GM23248 (cell line): ENCODE results near the gene OOSP3. TPM values are rescaled to one million over a fixed set of nuclear protein-coding genes. Genes with fewer than 3 reads are reported as not detected.
"Not testable (repeated sequence)": the region's sequence is repeated elsewhere in the genome, so short reads cannot be mapped to it uniquely, and the experiment has no call there.

Experiments used
- DNase-seq: peaks from one replicate; pipeline ENCODE4 v3.0.0-alpha.2; 2015
- H2AFZ ChIP-seq: fragments of 200-600 bp; sonication (generic); 2 replicates; pipeline ENCODE4 v1.6.1; 2016; ENCODE audit warnings: antibody characterized with exemption
- H3F3A ChIP-seq: fragments of 200-600 bp; sonication (generic); 2 replicates; pipeline ENCODE4 v1.6.1; 2016; ENCODE audit warnings: mild to moderate bottlenecking, antibody characterized with exemption, mixed run types; ENCODE audit not compliant: insufficient read depth
- H3K27ac ChIP-seq: fragments of 200-600 bp; sonication (generic); 2 replicates; pipeline ENCODE4 v1.5.1; 2016; ENCODE audit warnings: mild to moderate bottlenecking
- H3K27me3 ChIP-seq: fragments of 200-600 bp; sonication (generic); replicated peaks from 2 replicates; pipeline ENCODE4 v1.6.1; 2016; ENCODE audit warnings: mild to moderate bottlenecking; ENCODE audit not compliant: insufficient read depth
- H3K36me3 ChIP-seq: fragments of 200-600 bp; sonication (generic); 2 replicates; pipeline ENCODE4 v1.6.1; 2016; ENCODE audit warnings: low read depth, mild to moderate bottlenecking
- H3K4me1 ChIP-seq: fragments of 200-600 bp; sonication (generic); 2 replicates; pipeline ENCODE4 v1.6.1; 2016; ENCODE audit warnings: mild to moderate bottlenecking; ENCODE audit not compliant: insufficient read depth
- H3K4me2 ChIP-seq: fragments of 200-600 bp; sonication (generic); one replicate; pipeline ENCODE4 v1.6.1; 2016; ENCODE audit warnings: mild to moderate bottlenecking; ENCODE audit not compliant: unreplicated experiment
- H3K4me3 ChIP-seq: fragments of 200-600 bp; sonication (generic); 2 replicates; pipeline ENCODE4 v1.5.1; 2016; ENCODE audit warnings: mild to moderate bottlenecking
- H3K79me2 ChIP-seq: fragments of 200-600 bp; sonication (generic); 2 replicates; pipeline ENCODE4 v1.6.1; 2016; ENCODE audit warnings: mild to moderate bottlenecking; ENCODE audit not compliant: insufficient read depth
- H3K9ac ChIP-seq: fragments of 200-600 bp; sonication (generic); 2 replicates; pipeline ENCODE4 v1.6.1; 2016; ENCODE audit warnings: mild to moderate bottlenecking
- H3K9me2 ChIP-seq: fragments of 200-600 bp; sonication (generic); 2 replicates; pipeline ENCODE4 v1.6.1; 2016; ENCODE audit warnings: mixed run types, mild to moderate bottlenecking, moderate library complexity; ENCODE audit not compliant: insufficient read depth
- H3K9me3 ChIP-seq: fragments of 200-600 bp; sonication (generic); one replicate; pipeline ENCODE4 v1.6.1; 2017; ENCODE audit warnings: low read depth
- H4K20me1 ChIP-seq: fragments of 200-600 bp; sonication (generic); 2 replicates; pipeline ENCODE4 v1.6.0; 2016; ENCODE audit not compliant: insufficient read depth
- EZH2 ChIP-seq: fragments of 200-600 bp; sonication (generic); IDR thresholded peaks from 2 replicates; pipeline ENCODE4 v1.6.1; 2018; ENCODE audit warnings: antibody characterized with exemption, mild to moderate bottlenecking; ENCODE audit not compliant: insufficient read depth, poor library complexity, severe bottlenecking
- EZH2phosphoT487 ChIP-seq: fragments of 200-600 bp; sonication (generic); IDR thresholded peaks from 2 replicates; pipeline ENCODE4 v1.6.1; 2018; ENCODE audit warnings: antibody characterized with exemption, moderate library complexity, mild to moderate bottlenecking, low read depth; ENCODE audit not compliant: insufficient read depth
- WGBS, 2 experiments: methylation state at CpG; one replicate each; pipeline ENCODE4 v1.1.6; 2015 to 2017; ENCODE audit warnings: low lambda C conversion rate in 2 of 2, low coverage in 1 of 2; ENCODE audit errors: missing lambda C conversion rate in 2 of 2; 5-methylcytosine and 5-hydroxymethylcytosine counted together
- in situ Hi-C: fragments of 300-500 bp; cut with MboI; formaldehyde crosslinking; loops from 2 replicates; pipeline ENCODE4 v1.15.0; 2020
- polyA plus RNA-seq: library from polyadenylated mRNA; unstranded; fragments of >200 nt; fragmentation: Nextera tagmentation; extraction: Ambion mirVana; gene quantifications from 2 replicates; pipeline ENCODE4 v1.2.1, GENCODE V29; 2016
- total RNA-seq: library from RNA; depleted of rRNA; stranded (reverse); fragments of >200 nt; shearing (Covaris generic); gene quantifications from 2 replicates; pipeline ENCODE4 v1.2.3, GENCODE V29; 2014

Gene OOSP3
- total and polyA plus RNA-seq, 2 experiments from 2014 or later, result not detected

GRCh38 chr11:59900366-59901126, 22.0 kb downstream of the OOSP3 start:
- no peaks in the 10 kb centered on the region for H3K27me3 ChIP-seq
- no peaks in the 10 kb centered on the region for H3K9me2 ChIP-seq
- in situ Hi-C loops, result no loop called here
- H3K79me2 ChIP-seq, result no peaks in the 10 kb centered on the region
- H3F3A ChIP-seq, result no peaks in the 10 kb centered on the region
- no peak overlapping the region for H3K4me2 ChIP-seq
- H4K20me1 ChIP-seq, result no peaks in the 10 kb centered on the region
- DNase-seq, result no peak
- no peaks in the 10 kb centered on the region for H3K36me3 ChIP-seq
- no peak overlapping the region for H3K4me3 ChIP-seq
- H3K9me3 ChIP-seq, result no peaks in the 10 kb centered on the region
- no peak overlapping the region for H3K27ac ChIP-seq
- WGBS, 2 experiments, result 5% methylated on average over 6 of the region's 6 CpGs
- no peak overlapping the region for H3K9ac ChIP-seq
- H2AFZ ChIP-seq, result no peak overlapping the region
- H3K4me1 ChIP-seq, result no peaks in the 10 kb centered on the region
- TF ChIP-seq EZH2phosphoT487, result no peak
- no peak for TF ChIP-seq EZH2

- Histone ChIP-seq H3K79me2 (no peaks in the 10 kb centered on the region), H3K4me3 (no peak overlapping the region), H3K27me3 (no peaks in the 10 kb centered on the region), H4K20me1 (no peaks in the 10 kb centered on the region), H3K36me3 (no peaks in the 10 kb centered on the region), H2AFZ (no peak overlapping the region), H3K9me2 (no peaks in the 10 kb centered on the region), H3K9ac (no peak overlapping the region), H3K27ac (no peak overlapping the region), H3K9me3 (no peaks in the 10 kb centered on the region), H3K4me2 (no peak overlapping the region), H3K4me1 (no peaks in the 10 kb centered on the region), H3F3A (no peaks in the 10 kb centered on the region)
- DNase-seq, result peak; percentile 64
- WGBS, 2 experiments, result 22 to 33% methylated on average over 1 of the region's 1 CpG
- in situ Hi-C loops, result no loop called here
- TF ChIP-seq EZH2phosphoT487 (no peak), EZH2 (no peak)
Measured at GRCh38 chr11:59901306-59901705, 22.7 kb downstream of the OOSP3 start.

- 18 to 40% methylated on average over 2 of the region's 2 CpGs for WGBS, 2 experiments
Measured at GRCh38 chr11:59903569-59903968, 25.0 kb downstream of the OOSP3 start.

GRCh38 chr11:59918480-59918879, 39.9 kb downstream of the OOSP3 start:
- Histone ChIP-seq H3K9me3 (no peaks in the 10 kb centered on the region), H3F3A (peaks cover 15% of the 10 kb centered on the region)
- in situ Hi-C loops, result loop anchor here (5.0 kb wide), 1 partner anchor 96 kb away; no protein-coding TSS in a partner anchor

More at GRCh38 chr11:59903569-59903968, 25.0 kb downstream of the OOSP3 start:
- H3K79me2 ChIP-seq, H3K27me3 ChIP-seq, DNase-seq, H3K9me2 ChIP-seq, H3K27ac ChIP-seq, H3K4me1 ChIP-seq, H2AFZ ChIP-seq, H3K4me2 ChIP-seq, H3K36me3 ChIP-seq, H4K20me1 ChIP-seq, in situ Hi-C loops, H3K4me3 ChIP-seq, H3K9me3 ChIP-seq, H3F3A ChIP-seq, H3K9ac ChIP-seq: not testable (repeated sequence)

More at GRCh38 chr11:59918480-59918879, 39.9 kb downstream of the OOSP3 start:
- Histone ChIP-seq H3K9ac (peak overlapping the region; percentile 32; the same call in 1 of the 2 replicates), H3K4me1 (peaks cover 13% of the 10 kb centered on the region), H4K20me1 (no peaks in the 10 kb centered on the region), H3K9me2 (no peaks in the 10 kb centered on the region), H3K27me3 (no peaks in the 10 kb centered on the region), H3K79me2 (no peaks in the 10 kb centered on the region), H3K4me3 (peak overlapping the region; percentile 22), H3K27ac (peak overlapping the region; percentile 76), H3K36me3 (no peaks in the 10 kb centered on the region), H2AFZ (no peak overlapping the region), H3K4me2 (peak overlapping the region; percentile 57)
- 0 out of 2 replicates have a peak, but pooled peaks have one; percentile 72 for TF ChIP-seq EZH2phosphoT487
- no peak for TF ChIP-seq EZH2
- peak; percentile 82 for DNase-seq
- WGBS, 2 experiments, result 10 to 13% methylated on average over 2 of the region's 2 CpGs
